ENCODE results near the gene ARHGAP8. TPM values are rescaled to one million over a fixed set of nuclear protein-coding genes. Genes with fewer than 3 reads are reported as not detected.
"Not testable (repeated sequence)": the region's sequence is repeated elsewhere in the genome, so short reads cannot be mapped to it uniquely, and the experiment has no call there.

Gene ARHGAP8
- total RNA-seq, 1 donor from 2014 or later, result 8.2 TPM

DNA sequence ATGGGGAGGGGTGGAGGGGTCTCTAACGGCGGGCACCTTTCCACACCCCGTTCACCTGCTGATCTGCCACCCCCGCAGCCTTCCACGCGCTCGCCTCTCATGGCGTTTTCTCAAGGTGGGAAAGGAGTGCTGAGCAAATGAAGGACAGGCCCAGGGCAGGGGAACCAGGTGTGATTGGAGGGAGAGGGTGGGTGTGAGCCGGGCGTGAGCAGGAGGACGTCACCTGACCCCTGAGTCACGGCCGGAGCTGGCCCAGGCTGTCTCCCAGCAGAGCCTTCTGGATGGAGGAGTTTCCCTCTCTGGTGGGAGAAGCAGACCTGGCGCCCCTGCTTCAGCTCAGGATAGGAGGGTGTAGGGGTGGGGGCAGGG, 14.0 kb upstream of the ARHGAP8 start:
- no peak for DNase-seq (ENCODE audit: low spot score)

DNA sequence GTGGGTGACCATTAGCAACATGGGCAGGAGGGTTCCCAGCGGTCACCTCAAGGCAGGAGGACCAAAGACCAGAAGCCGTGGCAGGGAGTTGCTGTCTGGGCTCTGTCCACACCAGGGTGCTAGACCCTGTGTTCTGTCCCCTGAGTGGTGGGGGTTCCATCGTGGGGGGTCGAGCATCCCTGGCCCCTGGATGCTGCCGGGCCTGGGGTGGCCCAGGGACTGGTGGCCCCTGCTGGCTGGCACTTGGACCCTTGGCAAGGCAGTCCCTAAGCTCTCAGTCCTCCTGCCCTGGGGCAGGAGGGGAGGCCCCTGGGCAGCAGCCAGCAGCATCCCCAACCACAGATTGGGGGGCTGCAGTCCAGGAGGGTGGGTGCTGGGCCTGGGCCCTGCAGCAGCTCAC, 13.4 kb upstream of the ARHGAP8 start:
- DNase-seq (ENCODE audit: low spot score), result no peak

DNA sequence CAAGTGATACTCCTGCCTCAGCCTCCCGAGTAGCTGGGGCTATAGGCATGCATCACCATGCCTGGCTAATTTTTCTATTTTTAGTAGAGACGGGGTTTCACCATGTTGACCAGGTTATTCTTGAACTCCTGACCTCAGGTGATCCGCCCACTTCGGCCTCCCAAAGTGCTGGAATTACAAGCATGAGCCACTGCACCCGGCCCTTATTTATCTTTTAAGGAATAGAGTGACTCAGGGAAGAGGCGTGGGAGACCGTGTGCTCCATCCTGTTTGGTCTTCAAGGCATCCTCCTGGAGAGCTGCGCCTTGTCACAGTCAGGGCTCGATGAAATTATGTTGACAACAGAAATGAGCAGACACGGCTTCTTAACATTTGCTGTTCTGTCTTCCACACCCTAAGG, 12.7 kb upstream of the ARHGAP8 start:
- not testable (repeated sequence) for DNase-seq (ENCODE audit: low spot score)

GRCh38 chr22:44740307-44740706, 12.1 kb upstream of the ARHGAP8 start:
- DNase-seq (ENCODE audit: low spot score), result no peak

DNA sequence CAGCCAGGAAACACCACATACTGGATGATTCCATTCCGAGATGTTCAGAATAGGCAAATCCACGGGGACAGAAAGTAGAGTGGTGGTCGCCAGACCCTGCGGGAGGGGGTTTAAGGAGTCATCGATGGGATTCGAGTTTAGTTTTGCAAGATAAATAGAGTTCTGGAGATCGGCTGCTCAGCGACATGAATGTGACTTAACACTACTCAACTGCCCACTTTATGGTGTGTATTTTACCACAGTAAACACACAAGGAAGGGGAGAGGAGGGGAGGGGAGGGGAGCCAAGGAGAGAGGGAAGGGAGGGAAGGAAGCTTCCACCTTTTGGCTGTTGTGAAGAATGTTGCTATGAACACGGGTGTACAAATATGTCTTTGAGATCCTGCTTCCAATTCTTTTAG, 10.4 kb upstream of the ARHGAP8 start:
- DNase-seq (ENCODE audit: low spot score), result no peak

DNA sequence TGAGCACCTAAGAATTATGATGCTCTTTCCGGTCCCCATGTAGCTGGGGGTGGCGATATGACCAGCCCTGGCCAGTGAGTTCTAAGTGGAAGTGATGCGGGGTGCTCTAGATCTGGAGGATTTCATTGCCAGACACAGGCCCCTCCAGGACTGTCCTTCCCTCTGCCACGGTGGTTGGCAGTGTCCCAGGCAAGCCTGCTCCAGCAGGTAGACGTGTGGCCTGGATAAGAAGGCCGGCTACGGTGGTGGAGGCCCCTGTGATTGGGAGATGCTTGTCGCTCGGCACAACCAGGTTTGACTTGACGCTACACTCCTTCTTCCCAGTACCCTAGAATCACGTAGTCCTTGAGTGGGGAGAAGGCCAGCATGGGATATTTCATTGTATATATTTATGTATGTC, 9.1 kb upstream of the ARHGAP8 start:
- no peak for DNase-seq (ENCODE audit: low spot score)

DNA sequence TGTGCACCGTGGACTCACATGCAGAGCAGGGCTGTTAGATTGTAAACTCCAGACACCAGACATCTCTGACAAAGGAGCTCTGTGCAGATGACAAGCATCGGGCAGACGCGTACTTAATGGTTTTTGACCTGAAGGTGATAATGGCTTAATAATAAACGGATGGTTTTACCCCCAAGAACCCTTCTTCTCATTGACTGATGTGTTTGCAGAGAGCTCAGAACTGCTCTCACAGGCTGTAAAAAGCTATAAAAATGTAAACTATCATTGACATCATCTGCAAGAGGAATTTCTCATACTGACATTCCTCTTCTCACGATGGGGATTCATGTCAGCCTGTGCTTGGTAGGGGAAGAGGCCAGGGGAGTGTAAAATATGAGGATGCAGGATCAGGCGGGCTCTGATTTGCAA, 8.6 kb upstream of the ARHGAP8 start:
- DNase-seq (ENCODE audit: low spot score), result no peak

GRCh38 chr22:44745853-44746789, 6.3 kb upstream of the ARHGAP8 start:
- no peak for DNase-seq (ENCODE audit: low spot score)

GRCh38 chr22:44747784-44748127, 4.6 kb upstream of the ARHGAP8 start:
- DNase-seq (ENCODE audit: low spot score), result not testable (repeated sequence)

GRCh38 chr22:44748524-44748923, 3.9 kb upstream of the ARHGAP8 start:
- DNase-seq (ENCODE audit: low spot score), result no peak

- no peak for DNase-seq (ENCODE audit: low spot score)
Measured at GRCh38 chr22:44750481-44750880, 1.9 kb upstream of the ARHGAP8 start.

DNA sequence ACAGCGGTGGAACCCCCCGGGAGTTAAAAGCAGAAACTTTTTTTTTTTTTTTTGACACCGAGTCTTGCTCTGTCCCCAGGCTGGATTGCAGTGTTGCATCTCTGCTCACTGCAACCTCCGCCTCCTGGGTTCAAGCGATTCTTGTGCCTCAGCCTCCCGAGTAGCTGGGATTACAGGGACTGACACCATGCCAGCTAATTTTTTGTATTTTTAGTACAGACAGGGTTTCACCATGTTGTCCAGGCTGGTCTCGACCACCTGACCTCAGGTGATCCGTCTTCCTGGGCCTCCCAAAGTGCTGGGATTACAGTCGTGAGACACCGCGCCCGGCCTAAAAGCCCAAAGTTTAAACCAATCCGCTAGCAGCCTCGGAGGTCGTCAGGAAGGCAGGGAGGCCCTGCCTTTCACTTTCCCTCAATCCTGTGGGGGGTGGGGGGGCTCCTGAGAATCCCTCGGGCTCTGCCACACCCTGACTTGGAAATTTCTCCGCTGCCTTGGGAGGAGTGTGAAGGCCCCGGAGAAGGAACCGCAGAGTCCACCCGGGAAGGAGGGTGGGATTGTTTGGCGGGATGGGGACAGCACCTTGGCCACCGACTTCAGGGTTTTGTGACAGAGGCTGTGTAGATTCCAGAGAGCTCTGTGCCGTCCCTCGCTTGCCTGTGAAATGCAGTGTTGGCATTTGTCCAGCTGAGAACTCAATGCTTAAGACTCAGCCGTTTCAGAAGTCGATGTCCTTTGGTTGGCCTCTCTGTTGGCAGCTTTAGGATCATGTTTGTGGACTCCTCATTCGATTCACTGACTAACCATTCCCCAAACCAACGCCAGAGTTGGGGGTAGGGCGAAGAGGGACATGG, 1.0 kb downstream of the ARHGAP8 start:
- DNase-seq (ENCODE audit: low spot score), result no peak

- no peak for DNase-seq (ENCODE audit: low spot score)
Measured at GRCh38 chr22:44754998-44755397, 2.6 kb downstream of the ARHGAP8 start.

DNA sequence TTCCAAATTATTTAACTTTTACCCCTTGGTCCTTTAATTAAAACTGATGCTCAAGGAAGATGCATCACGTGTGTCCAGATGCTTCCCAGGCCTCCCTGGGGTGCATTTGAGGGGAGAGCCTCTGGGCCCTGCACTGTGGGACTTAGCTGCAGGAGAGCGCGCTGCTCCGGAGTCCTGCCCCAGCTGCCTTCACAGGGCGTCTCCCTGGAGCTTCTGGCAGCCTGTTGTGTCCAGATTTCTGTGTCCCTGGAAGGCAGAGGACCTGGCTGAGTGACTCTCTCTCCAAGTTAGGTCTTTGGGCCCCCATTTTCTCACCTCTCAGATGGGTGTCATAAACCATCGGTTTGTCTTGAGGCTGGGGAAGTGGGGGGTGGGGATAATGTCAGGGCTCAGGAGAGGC, 3.0 kb downstream of the ARHGAP8 start:
- DNase-seq (ENCODE audit: low spot score), result no peak

DNA sequence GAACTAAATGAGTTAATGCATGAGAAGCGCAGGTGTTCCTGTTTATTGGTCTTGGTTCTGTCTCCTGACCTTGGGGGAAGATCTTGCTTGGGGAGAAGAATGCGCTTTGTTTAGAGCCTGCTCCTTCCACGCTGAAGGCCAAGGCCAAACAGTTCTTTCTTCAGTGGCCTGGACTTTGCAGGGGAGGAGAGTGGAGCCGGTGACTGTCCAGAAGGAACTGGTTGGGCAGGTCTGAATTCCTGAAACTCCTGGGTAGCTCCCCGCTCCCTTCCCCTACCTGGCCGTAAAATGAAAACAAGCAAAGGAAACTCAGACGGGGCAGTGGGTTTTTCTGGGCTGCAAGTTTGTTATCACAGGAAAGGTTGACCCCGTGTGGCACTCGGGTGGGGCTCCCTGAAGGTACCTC, 3.6 kb downstream of the ARHGAP8 start:
- no peak for DNase-seq (ENCODE audit: low spot score)

DNA sequence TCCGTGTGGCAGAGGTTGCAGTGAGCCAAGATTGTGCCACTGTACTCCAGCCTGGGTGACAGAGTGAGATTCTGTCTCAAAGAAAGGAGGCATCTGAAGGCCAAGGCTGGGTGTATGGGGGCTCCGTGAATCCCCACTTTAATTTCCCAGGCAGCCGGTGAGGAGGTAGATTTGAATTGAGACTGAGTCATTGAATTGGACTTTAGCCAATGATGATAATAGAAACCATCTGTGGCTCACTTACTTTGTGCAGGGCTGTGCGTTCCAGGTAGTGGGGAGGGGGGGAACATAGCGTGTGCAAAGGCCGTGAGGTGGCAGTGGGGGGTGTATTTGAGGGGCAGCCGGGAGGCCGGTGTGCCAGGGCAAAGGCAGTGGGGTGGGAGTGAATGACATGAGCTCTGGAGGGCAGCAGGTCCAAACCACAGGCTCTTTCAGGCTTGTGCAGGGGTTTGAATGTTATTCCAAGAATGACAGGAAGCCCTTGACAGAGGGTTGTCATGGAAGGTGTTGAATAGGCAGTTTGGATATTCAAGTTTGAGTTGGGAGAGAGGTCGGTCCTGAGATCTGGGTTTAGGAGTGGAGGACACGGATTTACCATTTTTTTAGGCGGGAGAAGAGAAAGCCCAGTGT, 6.1 kb downstream of the ARHGAP8 start:
- no peak for DNase-seq (ENCODE audit: low spot score)

DNA sequence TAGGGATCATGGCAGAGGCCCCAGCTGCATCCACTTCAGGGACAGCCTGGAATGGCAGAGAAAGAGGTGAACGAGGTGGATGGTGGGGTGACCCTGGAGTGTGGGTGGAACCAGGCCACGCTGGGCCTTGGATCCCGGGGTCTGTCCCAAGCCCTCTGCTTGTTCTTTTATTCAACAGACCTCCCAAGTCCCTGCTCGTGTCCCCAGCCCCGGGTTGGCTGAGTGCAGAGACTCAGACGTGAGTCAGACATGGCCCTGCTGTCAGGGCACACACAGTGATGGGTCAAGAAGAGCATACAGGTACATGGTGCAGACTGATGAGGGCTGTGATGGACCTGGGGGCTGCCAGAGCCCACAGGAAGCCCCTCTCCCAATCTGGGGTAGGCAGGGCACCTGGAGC, 6.6 kb downstream of the ARHGAP8 start:
- no peak for DNase-seq (ENCODE audit: low spot score)

GRCh38 chr22:44759430-44760310, 7.3 kb downstream of the ARHGAP8 start:
- no peak for DNase-seq (ENCODE audit: low spot score)

DNA sequence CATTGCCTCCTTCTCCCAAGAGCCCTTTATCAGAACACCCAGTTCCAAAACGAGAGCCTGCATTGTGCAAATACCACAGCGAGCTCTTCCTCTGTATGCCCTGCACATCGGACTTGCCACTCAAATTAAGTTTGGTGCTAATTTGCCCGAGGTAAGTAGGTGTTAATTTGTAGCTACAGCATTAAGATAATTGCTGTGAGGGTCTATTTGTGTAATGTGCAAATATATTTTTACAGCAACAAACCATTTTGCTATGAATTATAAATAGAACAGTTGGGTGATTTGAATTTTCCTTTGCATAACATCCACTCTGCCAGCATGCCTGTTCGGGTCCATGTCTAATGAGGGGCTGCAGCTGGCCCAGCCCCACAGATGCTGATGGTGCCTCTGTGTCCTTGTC, 8.1 kb downstream of the ARHGAP8 start:
- no peak for DNase-seq (ENCODE audit: low spot score)

GRCh38 chr22:44761025-44761424, 8.7 kb downstream of the ARHGAP8 start:
- DNase-seq (ENCODE audit: low spot score), result no peak

DNA sequence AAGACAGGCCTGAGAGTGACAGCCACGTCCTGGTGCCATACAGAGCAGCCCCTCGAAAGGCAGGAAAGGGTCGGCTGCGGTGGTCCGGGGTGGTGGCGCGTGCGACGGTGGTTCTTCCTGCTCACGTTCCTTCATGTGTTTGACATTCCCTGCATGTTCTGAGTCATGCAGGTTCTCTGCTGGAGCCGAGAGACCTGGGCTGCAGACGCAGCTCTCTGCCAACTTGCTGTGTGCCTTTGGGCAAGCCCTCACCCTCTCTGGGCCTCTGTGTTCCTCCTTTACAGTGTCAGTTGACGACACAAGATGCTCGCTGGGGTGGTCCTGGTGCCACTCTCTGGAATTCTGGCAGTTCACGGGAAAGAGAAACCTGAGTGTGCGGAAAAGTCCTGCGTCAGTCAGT, 12.0 kb downstream of the ARHGAP8 start:
- no peak for DNase-seq (ENCODE audit: low spot score)

All from mesenteric fat pad (tissue), 1 donor.